Smooth muscle cell (in vitro differentiated cells): ENCODE results near the gene HDAC4. TPM values are rescaled to one million over a fixed set of nuclear protein-coding genes. Genes with fewer than 3 reads are reported as not detected.

Experiments used
- DNase-seq: peaks from one replicate; lab custom pipeline; 2025; ENCODE audit not compliant: unreplicated experiment; lab: John Stamatoyannopoulos, UW
- H2AFZ ChIP-seq: fragments of 200-600 bp; sonication (generic); 2 replicates; pipeline ENCODE4 v1.6.0; 2016; ENCODE audit warnings: antibody characterized with exemption, low read depth, mild to moderate bottlenecking
- H3F3A ChIP-seq: fragments of 200-600 bp; sonication (generic); 2 replicates; pipeline ENCODE4 v1.6.0; 2017; ENCODE audit warnings: antibody characterized with exemption, low read depth
- H3K27ac ChIP-seq: fragments of 200-600 bp; sonication (generic); 2 replicates; pipeline ENCODE4 v1.5.1; 2016; ENCODE audit warnings: low read depth, mild to moderate bottlenecking
- H3K27me3 ChIP-seq: fragments of 200-600 bp; sonication (generic); 2 replicates; pipeline ENCODE4 v1.6.1; 2016; ENCODE audit warnings: low read depth, mild to moderate bottlenecking
- H3K36me3 ChIP-seq: fragments of 200-600 bp; sonication (generic); 2 replicates; pipeline ENCODE4 v1.5.1; 2016; ENCODE audit warnings: low read depth
- H3K4me1 ChIP-seq: fragments of 200-600 bp; sonication (generic); 2 replicates; pipeline ENCODE4 v1.5.1; 2016; ENCODE audit warnings: low read depth
- H3K4me2 ChIP-seq: fragments of 200-600 bp; sonication (generic); 2 replicates; pipeline ENCODE4 v1.6.0; 2016; ENCODE audit warnings: mild to moderate bottlenecking
- H3K4me3 ChIP-seq: fragments of 200-600 bp; sonication (generic); 2 replicates; pipeline ENCODE4 v1.5.1; 2016; ENCODE audit warnings: mild to moderate bottlenecking
- H3K79me2 ChIP-seq: fragments of 200-600 bp; sonication (generic); 2 replicates; pipeline ENCODE4 v1.6.0; 2016; ENCODE audit warnings: low read depth, mild to moderate bottlenecking
- H3K9ac ChIP-seq: fragments of 200-600 bp; sonication (generic); 2 replicates; pipeline ENCODE4 v1.6.0; 2016; ENCODE audit warnings: low read depth
- H3K9me3 ChIP-seq: fragments of 200-600 bp; sonication (generic); replicated peaks from 2 replicates; pipeline ENCODE4 v1.5.1; 2016; ENCODE audit warnings: low read depth
- H4K20me1 ChIP-seq: fragments of 200-600 bp; sonication (generic); 2 replicates; pipeline ENCODE4 v1.6.0; 2016; ENCODE audit warnings: low read depth
- CTCF ChIP-seq: fragments of 200-600 bp; sonication (generic); IDR thresholded peaks from 2 replicates; pipeline ENCODE4 v1.5.1; 2017; ENCODE audit warnings: borderline replicate concordance, mild to moderate bottlenecking, antibody characterized with exemption; ENCODE audit not compliant: insufficient read depth, poor library complexity, severe bottlenecking
- WGBS: methylation state at CpG from one replicate; pipeline ENCODE4 v1.1.7; 2016; ENCODE audit warnings: low lambda C conversion rate; 5-methylcytosine and 5-hydroxymethylcytosine counted together
- polyA plus RNA-seq: library from polyadenylated mRNA; unstranded; fragments of >200 nt; fragmentation: Nextera tagmentation; extraction: Ambion mirVana; gene quantifications from 2 replicates; pipeline ENCODE4 v1.2.1, GENCODE V29; 2016
- total RNA-seq: library from RNA; depleted of rRNA; stranded (reverse); fragments of >200 nt; gene quantifications from 2 replicates; pipeline ENCODE4 v1.2.3, GENCODE V29; 2014

HDAC4 gene
- total and polyA plus RNA-seq, 2 experiments from 2014 or later = 6.2 to 35.7 TPM

- no peak overlapping the region for H3K9ac ChIP-seq
- H3K27ac ChIP-seq = no peak overlapping the region
- no peak overlapping the region for H2AFZ ChIP-seq
- 97% methylated on average over 14 of the region's 14 CpGs for WGBS
- H3K36me3 ChIP-seq = no peaks in the 10 kb centered on the region
- peaks cover 40% of the 10 kb centered on the region for H3K79me2 ChIP-seq
- no peaks in the 10 kb centered on the region for H3K9me3 ChIP-seq
- no peak for TF ChIP-seq CTCF
- H3K4me1 ChIP-seq = peaks cover 25% of the 10 kb centered on the region
- no peak overlapping the region for H3K4me2 ChIP-seq
- H3K27me3 ChIP-seq = no peaks in the 10 kb centered on the region
- no peaks in the 10 kb centered on the region for H3F3A ChIP-seq
- peaks cover 12% of the 10 kb centered on the region for H4K20me1 ChIP-seq
- DNase-seq = no peak
- H3K4me3 ChIP-seq = no peak overlapping the region
These were observed 135.0 kb downstream of the HDAC4 start for GRCh38 chr2:239265681-239266433.

GRCh38 chr2:239264838-239265651 lies 135.8 kb downstream of the HDAC4 start:
- H2AFZ ChIP-seq = no peak overlapping the region
- H3K9ac ChIP-seq = no peak overlapping the region
- no peak overlapping the region for H3K4me3 ChIP-seq
- H3F3A ChIP-seq = no peaks in the 10 kb centered on the region
- no peak overlapping the region for H3K27ac ChIP-seq
- H3K79me2 ChIP-seq = peaks cover 34% of the 10 kb centered on the region
- WGBS = 62% methylated on average over 11 of the region's 11 CpGs
- no peak for TF ChIP-seq CTCF
- DNase-seq = no peak
- peaks cover 25% of the 10 kb centered on the region for H3K4me1 ChIP-seq
- peaks cover 12% of the 10 kb centered on the region for H4K20me1 ChIP-seq
- peak overlapping the region; percentile 55 for H3K4me2 ChIP-seq
- H3K27me3 ChIP-seq = no peaks in the 10 kb centered on the region
- no peaks in the 10 kb centered on the region for H3K9me3 ChIP-seq
- no peaks in the 10 kb centered on the region for H3K36me3 ChIP-seq

- H3K36me3 ChIP-seq = no peaks in the 10 kb centered on the region
- H4K20me1 ChIP-seq = peaks cover 12% of the 10 kb centered on the region
- peak overlapping the region; percentile 3 for H3K27ac ChIP-seq
- H3K79me2 ChIP-seq = peaks cover 35% of the 10 kb centered on the region
- no peak for TF ChIP-seq CTCF
- peaks cover 30% of the 10 kb centered on the region for H3K4me1 ChIP-seq
- H3K9me3 ChIP-seq = no peaks in the 10 kb centered on the region
- no peak overlapping the region for H3K4me3 ChIP-seq
- H3F3A ChIP-seq = peaks cover 4% of the 10 kb centered on the region
- no peaks in the 10 kb centered on the region for H3K27me3 ChIP-seq
- no peak overlapping the region for H2AFZ ChIP-seq
- 57% methylated on average over 9 of the region's 9 CpGs for WGBS
- peak overlapping the region; percentile 55 for H3K4me2 ChIP-seq
- H3K9ac ChIP-seq = no peak overlapping the region
- DNase-seq = no peak
These were observed 136.4 kb downstream of the HDAC4 start for GRCh38 chr2:239264492-239264837.
